T47D (cell line): ENCODE data around the gene TMEM147.
"Not testable (repeated sequence)": the region's sequence is repeated elsewhere in the genome, so short reads cannot be mapped to it uniquely, and the experiment has no call there.

Experiments
- DNase-seq, 2 experiments: peaks; one replicate each; pipeline versions ENCODE4 v3.0.0 to v3.0.0-alpha.2; 2011 to 2012; ENCODE audit warnings: low read depth in 1 of 2, low spot score in 1 of 2
- JUND ChIP-seq: IDR thresholded peaks from 2 replicates; pipeline ENCODE4 v1.6.1; 2012; ENCODE audit warnings: low read depth
- in situ Hi-C: cut with HindIII; loops from 2 replicates; pipeline ENCODE4 v1.10.0; 2016; ENCODE audit warnings: low sequenced_read_pairs, low pct_unique_long_range_greater_than_20kb

The TMEM147 gene

GRCh38 chr19:35565016-35565856, 19.8 kb downstream of the TMEM147 start:
- in situ Hi-C loops, result no loop called here
- DNase-seq, result no peak
- TF ChIP-seq JUND, result no peak

GRCh38 chr19:35566738-35567137, 21.3 kb downstream of the TMEM147 start:
- no peak for TF ChIP-seq JUND
- in situ Hi-C loops, result no loop called here
- DNase-seq, result no peak

DNA sequence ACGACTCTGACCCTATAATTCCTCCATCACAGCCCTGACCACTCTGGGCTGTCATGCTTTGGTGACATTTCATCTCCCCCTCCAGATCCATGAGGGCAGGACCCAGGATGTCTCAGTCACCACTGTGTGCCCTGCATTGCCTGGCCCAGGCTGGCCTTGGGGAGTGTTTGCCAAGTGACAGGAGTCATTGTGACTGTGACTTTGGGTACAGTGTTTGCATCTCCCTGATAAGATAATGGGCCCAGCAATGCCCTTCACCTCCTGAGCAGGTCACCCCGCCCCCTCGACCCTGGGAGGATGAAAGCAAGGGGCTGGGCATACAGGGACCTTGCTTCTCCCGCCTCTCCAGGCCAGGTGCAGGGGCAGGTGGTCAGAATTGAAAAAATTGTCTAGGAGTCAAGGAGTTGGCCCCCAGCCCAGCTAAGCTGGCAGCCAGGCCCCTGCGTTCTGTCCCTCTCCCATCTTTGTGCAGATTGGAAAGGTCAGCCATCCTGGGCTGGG, 23.9 kb downstream of the TMEM147 start:
- no peak for DNase-seq
- in situ Hi-C loops, result no loop called here
- TF ChIP-seq JUND, result no peak

DNA sequence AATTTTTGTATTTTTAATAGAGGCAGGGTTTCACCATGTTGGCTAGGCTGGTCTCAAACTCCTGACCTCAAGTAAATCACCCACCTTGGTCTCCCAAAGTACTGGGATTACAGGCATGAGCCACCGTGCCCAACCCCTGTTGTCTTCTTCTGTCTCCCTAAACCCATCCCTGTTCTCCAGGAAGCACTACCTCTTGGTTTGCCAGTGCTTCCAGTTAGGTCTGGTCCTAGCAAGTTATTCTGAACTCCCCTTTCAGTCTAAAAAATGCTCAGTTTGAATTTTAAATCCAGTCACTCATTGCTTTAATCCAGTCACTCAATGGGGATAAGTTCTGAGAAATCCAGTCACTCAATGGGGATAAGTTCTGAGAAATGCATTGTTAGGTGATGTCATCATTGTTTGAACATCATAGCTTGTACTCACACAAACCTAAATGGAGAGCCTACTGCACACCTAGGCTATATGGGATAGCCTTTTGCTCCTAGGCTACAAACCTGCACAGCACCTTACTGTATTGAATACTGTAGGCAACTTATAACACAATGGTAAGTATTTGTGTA, 26.1 kb downstream of the TMEM147 start:
- no peak for TF ChIP-seq JUND
- in situ Hi-C loops, result no loop called here
- no peak for DNase-seq

GRCh38 chr19:35577918-35578317, 32.5 kb downstream of the TMEM147 start:
- no peak for TF ChIP-seq JUND
- in situ Hi-C loops, result no loop called here
- no peak for DNase-seq

GRCh38 chr19:35578707-35579106, 33.3 kb downstream of the TMEM147 start:
- DNase-seq, result no peak
- in situ Hi-C loops, result no loop called here
- TF ChIP-seq JUND, result no peak

GRCh38 chr19:35582760-35583159, 37.3 kb downstream of the TMEM147 start:
- TF ChIP-seq JUND, result no peak
- in situ Hi-C loops, result no loop called here
- DNase-seq, result no peak

DNA sequence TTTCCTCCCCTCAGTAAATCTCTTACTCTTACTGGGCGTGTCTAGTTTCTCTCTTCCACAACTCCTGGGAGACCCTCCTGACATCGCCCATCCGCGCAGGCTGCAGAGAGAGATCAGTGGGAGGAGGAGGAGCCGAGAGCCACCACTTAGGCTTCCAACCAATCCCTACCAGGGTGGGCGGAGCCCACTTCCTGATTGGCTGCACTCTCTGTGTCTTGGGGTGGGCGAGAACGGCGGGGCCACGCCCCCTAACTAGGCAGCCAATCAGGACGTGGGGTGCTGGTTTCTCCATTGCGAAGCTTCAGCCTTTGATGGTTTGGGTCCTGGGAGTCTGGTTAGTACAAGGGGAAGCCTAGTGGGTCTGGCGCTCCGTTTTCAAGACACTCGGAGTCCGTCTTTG, 40.4 kb downstream of the TMEM147 start, which contains the start of gene PMIS2:
PMIS2 (plus strand) TSS at position 326 of the 400 bp plus-strand sequence. CDS start 87 bp downstream, outside the sequence.
- peak in 1 of 2 experiments; percentile 26 for DNase-seq
- TF ChIP-seq JUND, result no peak
- in situ Hi-C loops, result no loop called here

- DNase-seq, result no peak
- in situ Hi-C loops, result no loop called here
- no peak for TF ChIP-seq JUND
Measured at GRCh38 chr19:35587321-35587720, 41.9 kb downstream of the TMEM147 start.

- in situ Hi-C loops, result no loop called here
- DNase-seq, result no peak
- no peak for TF ChIP-seq JUND
Measured at GRCh38 chr19:35590875-35591274, 45.4 kb downstream of the TMEM147 start.

DNA sequence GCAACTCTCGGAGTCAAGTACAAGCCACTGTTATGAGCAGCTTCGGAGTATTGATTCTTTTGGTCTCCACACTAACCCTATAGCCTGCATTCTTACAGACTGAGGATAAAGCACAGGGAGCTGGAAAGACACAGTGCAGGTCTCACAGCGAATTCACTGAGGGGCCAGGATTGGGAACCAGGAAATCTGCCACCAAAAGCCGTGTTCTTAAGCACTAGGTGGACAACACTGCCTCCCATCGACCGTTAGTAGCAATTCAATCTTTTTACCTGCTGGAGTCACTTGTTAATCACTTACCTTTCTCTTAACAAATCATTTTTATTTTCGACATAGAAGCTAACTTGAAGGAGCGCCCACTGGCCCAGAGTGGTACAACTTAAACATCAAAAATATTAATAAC, 46.8 kb downstream of the TMEM147 start:
- in situ Hi-C loops, result no loop called here
- peak; percentile 15 to 54 for DNase-seq
- no peak for TF ChIP-seq JUND

- DNase-seq, in situ Hi-C loops: not testable (repeated sequence)
Measured at GRCh38 chr19:35595026-35595425, 49.6 kb downstream of the TMEM147 start.

GRCh38 chr19:35595928-35596327, 50.5 kb downstream of the TMEM147 start:
- DNase-seq, result no peak
- in situ Hi-C loops, result no loop called here
- no peak for TF ChIP-seq JUND
